ENCODE measurements around the gene ARHGAP24.

Gene ARHGAP24

DNA sequence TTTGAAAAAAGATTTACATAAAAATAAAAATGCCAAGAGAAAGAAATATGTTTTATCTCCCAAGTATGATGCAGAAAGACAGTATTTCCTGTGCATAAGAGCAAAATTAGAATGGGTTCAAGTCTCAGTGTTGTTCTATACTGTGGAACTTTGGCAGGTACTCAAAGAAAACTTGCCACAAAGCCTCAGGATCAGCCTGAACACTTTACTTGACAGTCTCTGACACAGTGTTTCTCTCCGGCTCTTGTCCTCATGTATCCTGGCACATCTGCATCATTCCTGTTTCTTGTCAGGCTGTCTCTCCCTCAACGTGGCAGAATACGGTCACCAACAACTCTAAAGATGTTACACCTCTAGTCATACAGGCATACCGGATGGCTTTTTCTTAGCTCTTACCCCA is 273.7 kb downstream of the ARHGAP24 start:
- TF ChIP-seq, protein P1, sequence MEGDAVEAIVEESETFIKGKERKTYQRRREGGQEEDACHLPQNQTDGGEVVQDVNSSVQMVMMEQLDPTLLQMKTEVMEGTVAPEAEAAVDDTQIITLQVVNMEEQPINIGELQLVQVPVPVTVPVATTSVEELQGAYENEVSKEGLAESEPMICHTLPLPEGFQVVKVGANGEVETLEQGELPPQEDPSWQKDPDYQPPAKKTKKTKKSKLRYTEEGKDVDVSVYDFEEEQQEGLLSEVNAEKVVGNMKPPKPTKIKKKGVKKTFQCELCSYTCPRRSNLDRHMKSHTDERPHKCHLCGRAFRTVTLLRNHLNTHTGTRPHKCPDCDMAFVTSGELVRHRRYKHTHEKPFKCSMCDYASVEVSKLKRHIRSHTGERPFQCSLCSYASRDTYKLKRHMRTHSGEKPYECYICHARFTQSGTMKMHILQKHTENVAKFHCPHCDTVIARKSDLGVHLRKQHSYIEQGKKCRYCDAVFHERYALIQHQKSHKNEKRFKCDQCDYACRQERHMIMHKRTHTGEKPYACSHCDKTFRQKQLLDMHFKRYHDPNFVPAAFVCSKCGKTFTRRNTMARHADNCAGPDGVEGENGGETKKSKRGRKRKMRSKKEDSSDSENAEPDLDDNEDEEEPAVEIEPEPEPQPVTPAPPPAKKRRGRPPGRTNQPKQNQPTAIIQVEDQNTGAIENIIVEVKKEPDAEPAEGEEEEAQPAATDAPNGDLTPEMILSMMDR (conservative IDR thresholded peaks at IDR 0.05; ENCODE audit: control insufficient read depth, insufficient read depth, low read depth, low read length) = no peak
- DNase-seq (ENCODE audit: low read depth) = no peak
- no peak overlapping the region for H3K4me3 ChIP-seq (ENCODE audit: control insufficient read depth, low read depth, low read length)

DNA sequence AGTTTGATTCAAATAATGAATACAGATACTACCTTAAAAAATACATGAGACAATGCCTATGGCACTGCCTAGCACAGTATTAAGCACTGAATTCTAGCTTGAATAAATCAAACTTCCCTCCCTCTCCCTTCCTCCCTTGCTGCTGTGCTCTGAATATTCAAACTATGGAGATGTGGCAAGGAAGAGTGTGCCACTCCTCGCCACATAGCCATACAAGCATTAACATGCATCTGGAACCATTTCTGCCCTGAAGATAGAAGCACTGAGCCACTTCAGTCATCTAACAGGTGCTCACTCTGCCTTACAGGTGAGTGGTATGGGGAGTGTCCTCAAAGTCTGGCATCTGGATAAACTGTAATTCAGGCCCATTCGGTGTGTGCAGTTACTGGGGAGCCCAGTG is 276.9 kb downstream of the ARHGAP24 start:
- TF ChIP-seq, protein P1 (conservative IDR thresholded peaks at IDR 0.05; ENCODE audit: control insufficient read depth, insufficient read depth, low read depth, low read length) = no peak
- DNase-seq (ENCODE audit: low read depth) = no peak
- no peak overlapping the region for H3K4me3 ChIP-seq (ENCODE audit: control insufficient read depth, low read depth, low read length)

DNA sequence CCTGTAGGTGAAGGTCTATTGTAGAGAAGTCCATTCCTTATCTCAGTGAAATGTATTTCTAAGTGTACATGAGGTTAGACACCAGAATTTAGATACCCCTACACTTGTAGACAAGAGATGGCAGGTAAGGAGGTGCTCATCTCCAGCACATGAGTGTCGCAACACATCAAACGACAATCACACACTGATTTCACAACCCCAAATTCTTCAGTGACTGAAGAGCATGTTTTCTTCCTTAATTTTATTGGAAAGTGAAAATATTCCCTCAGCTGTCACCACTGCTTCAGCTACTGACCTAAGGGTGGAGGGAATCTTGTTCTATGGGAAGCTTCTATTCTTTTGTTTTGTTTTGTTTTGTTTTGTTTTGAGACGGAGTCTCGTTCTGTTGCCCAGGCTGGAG is 280.3 kb downstream of the ARHGAP24 start:
- no peak for DNase-seq (ENCODE audit: low read depth)
- no peak overlapping the region for H3K4me3 ChIP-seq (ENCODE audit: control insufficient read depth, low read depth, low read length)
- TF ChIP-seq, protein P1 (conservative IDR thresholded peaks at IDR 0.05; ENCODE audit: control insufficient read depth, insufficient read depth, low read depth, low read length) = no peak

DNA sequence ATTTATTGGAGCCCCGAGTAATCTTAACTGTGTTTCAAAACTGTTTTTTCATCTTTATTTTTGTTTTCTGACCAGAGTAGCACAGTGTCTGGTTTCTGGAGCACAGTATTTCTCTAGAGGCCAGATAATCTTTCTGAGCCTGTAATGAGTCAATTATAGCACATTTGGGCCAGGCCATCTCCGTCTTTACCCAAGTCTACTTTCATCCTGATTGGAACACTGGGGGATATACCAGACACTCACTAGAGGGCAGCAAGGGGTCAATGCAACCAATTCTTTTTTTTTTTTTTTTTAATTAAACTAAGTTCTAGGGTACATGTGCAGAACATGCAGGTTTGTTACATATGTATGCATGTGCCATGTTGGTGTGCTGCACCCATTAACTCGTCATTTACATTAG is 282.0 kb downstream of the ARHGAP24 start:
- peak; percentile 82 for DNase-seq (ENCODE audit: low read depth)
- TF ChIP-seq, protein P1 (conservative IDR thresholded peaks at IDR 0.05; ENCODE audit: control insufficient read depth, insufficient read depth, low read depth, low read length) = peak; percentile 68
- H3K4me3 ChIP-seq (ENCODE audit: control insufficient read depth, low read depth, low read length) = no peak overlapping the region

DNA sequence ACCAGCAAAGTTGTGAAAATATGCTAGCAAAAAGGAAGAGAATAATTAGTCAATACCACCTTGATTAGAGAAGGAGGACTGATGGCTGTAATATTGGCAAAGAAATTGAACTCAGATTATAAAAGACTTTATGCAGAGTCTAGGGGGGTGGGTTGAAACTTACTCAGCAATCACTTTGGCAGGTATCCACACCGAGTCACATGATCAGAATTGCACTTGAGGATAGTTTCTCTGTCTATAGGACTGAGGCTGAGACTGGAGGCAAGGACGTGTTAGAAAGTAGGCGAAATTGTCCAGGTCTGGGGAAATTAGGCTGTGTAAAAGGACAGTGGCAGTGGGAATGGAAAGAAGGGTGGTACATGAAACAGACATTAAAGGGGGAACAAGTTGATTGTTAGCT is 284.4 kb downstream of the ARHGAP24 start:
- TF ChIP-seq, protein P1 (conservative IDR thresholded peaks at IDR 0.05; ENCODE audit: control insufficient read depth, insufficient read depth, low read depth, low read length) = no peak
- DNase-seq (ENCODE audit: low read depth) = peak; percentile 37
- H3K4me3 ChIP-seq (ENCODE audit: control insufficient read depth, low read depth, low read length) = no peak overlapping the region

DNA sequence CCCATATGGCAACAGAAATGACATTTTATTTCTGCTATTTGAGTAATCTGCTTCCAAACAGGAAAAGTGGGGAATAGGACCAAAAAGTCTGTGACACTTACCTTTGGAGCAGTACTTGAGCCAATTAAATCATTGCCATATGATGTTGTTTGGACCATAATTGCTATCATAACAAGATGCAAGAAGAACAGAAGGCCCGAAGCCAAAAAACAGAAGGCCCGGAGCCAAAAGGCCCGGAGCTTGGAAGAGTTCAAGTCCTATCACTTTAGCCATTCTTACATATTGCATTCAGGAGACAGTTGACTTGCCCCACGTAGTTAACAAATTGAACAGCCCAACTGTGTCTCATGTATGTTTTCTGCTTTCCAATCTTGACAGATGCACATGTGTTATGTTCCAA is 285.6 kb downstream of the ARHGAP24 start:
- H3K4me3 ChIP-seq (ENCODE audit: control insufficient read depth, low read depth, low read length) = no peak overlapping the region
- TF ChIP-seq, protein P1 (conservative IDR thresholded peaks at IDR 0.05; ENCODE audit: control insufficient read depth, insufficient read depth, low read depth, low read length) = no peak
- DNase-seq (ENCODE audit: low read depth) = peak; percentile 42
